OCI-LY1 (cell line): ENCODE data around the gene GRB7.

Experiments
- H2AFZ ChIP-seq: fragments of 200-600 bp; sonication (generic), shearing (Covaris generic); 2 replicates; pipeline ENCODE4 v1.6.0; 2014; ENCODE audit warnings: antibody characterized with exemption, mild to moderate bottlenecking, low read length
- H3F3A ChIP-seq: fragments of 200-600 bp; sonication (generic), shearing (Covaris generic); 2 replicates; pipeline ENCODE4 v1.6.0; 2014; ENCODE audit warnings: mild to moderate bottlenecking, antibody characterized with exemption, low read length, moderate library complexity; ENCODE audit not compliant: insufficient read depth
- H3K27ac ChIP-seq: fragments of 200-600 bp; sonication (generic); 2 replicates; pipeline ENCODE4 v1.5.1; 2014; ENCODE audit warnings: low read length, mixed run types, mild to moderate bottlenecking, low read depth; ENCODE audit not compliant: poor library complexity, severe bottlenecking
- H3K27me3 ChIP-seq: fragments of 200-600 bp; sonication (generic); 2 replicates; pipeline ENCODE4 v1.6.0; 2014; ENCODE audit warnings: antibody characterized with exemption, mild to moderate bottlenecking, low read length, moderate library complexity; ENCODE audit not compliant: insufficient read depth
- H3K36me3 ChIP-seq: fragments of 200-600 bp; sonication (generic); 2 replicates; pipeline ENCODE4 v1.6.1; 2014; ENCODE audit warnings: mild to moderate bottlenecking, antibody characterized with exemption, low read length, moderate library complexity, mixed read lengths; ENCODE audit not compliant: insufficient read depth
- H3K4me1 ChIP-seq: fragments of 200-600 bp; sonication (generic); 2 replicates; pipeline ENCODE4 v1.5.1; 2014; ENCODE audit warnings: mild to moderate bottlenecking, low read length, moderate library complexity; ENCODE audit not compliant: insufficient read depth, severe bottlenecking
- H3K4me2 ChIP-seq: fragments of 200-600 bp; sonication (generic), shearing (Covaris generic); 2 replicates; pipeline ENCODE4 v1.6.1; 2014; ENCODE audit warnings: low read length
- H3K4me3 ChIP-seq: fragments of 200-600 bp; sonication (generic); 2 replicates; pipeline ENCODE4 v1.5.1; 2014; ENCODE audit warnings: low read length, low read depth, mild to moderate bottlenecking, mixed read lengths; ENCODE audit not compliant: poor library complexity, severe bottlenecking
- H3K79me2 ChIP-seq: fragments of 200-600 bp; shearing (Covaris generic); 2 replicates; pipeline ENCODE4 v1.6.1; 2016; ENCODE audit warnings: mixed run types, low read length, mixed read lengths; ENCODE audit not compliant: insufficient read depth
- H3K9ac ChIP-seq: fragments of 200-600 bp; sonication (generic), shearing (Covaris generic); 2 replicates; pipeline ENCODE4 v1.6.1; 2014; ENCODE audit warnings: mild to moderate bottlenecking, low read length, mixed read lengths
- H3K9me2 ChIP-seq: fragments of 200-600 bp; sonication (generic), shearing (Covaris generic); 2 replicates; pipeline ENCODE4 v1.6.1; 2014; ENCODE audit warnings: low read depth, mild to moderate bottlenecking, low read length, mixed read lengths
- H3K9me3 ChIP-seq: fragments of 200-600 bp; shearing (Covaris generic); 2 replicates; pipeline ENCODE4 v1.6.1; 2014; ENCODE audit warnings: low read length, mixed read lengths
- H4K20me1 ChIP-seq: fragments of 200-600 bp; sonication (generic), shearing (Covaris generic); 2 replicates; pipeline ENCODE4 v1.6.0; 2016; ENCODE audit warnings: mild to moderate bottlenecking, low read length; ENCODE audit not compliant: insufficient read depth
- CTCF ChIP-seq: fragments of 200-600 bp; sonication (generic), shearing (Covaris generic); IDR thresholded peaks from 2 replicates; pipeline ENCODE4 v1.5.1; 2017; ENCODE audit warnings: mild to moderate bottlenecking, antibody characterized with exemption, low read length, moderate library complexity, mixed read lengths
- EZH2 ChIP-seq: fragments of 200-600 bp; sonication (generic), shearing (Covaris generic); IDR thresholded peaks from 2 replicates; pipeline ENCODE4 v1.8.0; 2017; ENCODE audit warnings: borderline replicate concordance, mixed run types, mild to moderate bottlenecking, antibody characterized with exemption, low read length, moderate library complexity, mixed read lengths

Gene GRB7

GRCh38 chr17:39752241-39752881 is 14.6 kb downstream of the GRB7 start:
- Histone ChIP-seq H3K36me3 (no peaks in the 10 kb centered on the region; the same call in 1 of the 2 replicates), H4K20me1 (no peaks in the 10 kb centered on the region), H2AFZ (no peak overlapping the region), H3K4me1 (peaks cover 45% of the 10 kb centered on the region), H3K9me2 (no peaks in the 10 kb centered on the region), H3K4me2 (no peak overlapping the region), H3K9ac (no peak overlapping the region), H3K79me2 (no peaks in the 10 kb centered on the region), H3F3A (peaks cover 12% of the 10 kb centered on the region), H3K27me3 (no peaks in the 10 kb centered on the region), H3K4me3 (no peak overlapping the region), H3K9me3 (no peaks in the 10 kb centered on the region), H3K27ac (no peak overlapping the region)
- TF ChIP-seq EZH2 (no peak), CTCF (no peak)

GRCh38 chr17:39753514-39754160 is 15.9 kb downstream of the GRB7 start:
- Histone ChIP-seq H3K9me2 (no peaks in the 10 kb centered on the region), H3K79me2 (no peaks in the 10 kb centered on the region), H3K27ac (peak overlapping the region; percentile 85), H3F3A (peaks cover 22% of the 10 kb centered on the region), H3K4me2 (peak overlapping the region; percentile 75), H4K20me1 (no peaks in the 10 kb centered on the region), H3K9me3 (no peaks in the 10 kb centered on the region), H2AFZ (no peak overlapping the region), H3K9ac (peak overlapping the region; percentile 85), H3K4me3 (peak overlapping the region; percentile 58), H3K4me1 (peaks cover 58% of the 10 kb centered on the region), H3K27me3 (no peaks in the 10 kb centered on the region), H3K36me3 (no peaks in the 10 kb centered on the region; the same call in none of the 2 replicates)
- no peak for TF ChIP-seq CTCF
- TF ChIP-seq EZH2: no peak

- peak overlapping the region; percentile 59 for H3K4me3 ChIP-seq
- no peaks in the 10 kb centered on the region for H3K9me3 ChIP-seq
- H3K27ac ChIP-seq: peak overlapping the region; percentile 99
- peak overlapping the region; percentile 85 for H3K9ac ChIP-seq
- no peaks in the 10 kb centered on the region for H4K20me1 ChIP-seq
- H3K9me2 ChIP-seq: no peaks in the 10 kb centered on the region
- H3K4me2 ChIP-seq: peak overlapping the region; percentile 75
- H3F3A ChIP-seq: peaks cover 24% of the 10 kb centered on the region
- no peak overlapping the region for H2AFZ ChIP-seq
- peaks cover 5% of the 10 kb centered on the region for H3K36me3 ChIP-seq
- H3K27me3 ChIP-seq: no peaks in the 10 kb centered on the region
- TF ChIP-seq EZH2: no peak
- TF ChIP-seq CTCF: peak; percentile 65
- peaks cover 65% of the 10 kb centered on the region for H3K4me1 ChIP-seq
- no peaks in the 10 kb centered on the region for H3K79me2 ChIP-seq
Observed at GRCh38 chr17:39754161-39754957, 16.6 kb downstream of the GRB7 start.
